Neural progenitor cell (in vitro differentiated cells): ENCODE data around the gene RGS12. TPM values are rescaled to one million over a fixed set of nuclear protein-coding genes. Genes with fewer than 3 reads are reported as not detected.

Source experiments
- DNase-seq: peaks from one replicate; pipeline ENCODE4 v3.0.0-alpha.2; 2016; ENCODE audit warnings: low spot score
- H2AFZ ChIP-seq: fragments of 200-600 bp; sonication (generic); replicated peaks from 2 replicates; pipeline ENCODE4 v1.6.1; 2016; ENCODE audit warnings: antibody characterized with exemption
- H3F3A ChIP-seq: fragments of 200-600 bp; sonication (generic); 2 replicates; pipeline ENCODE4 v1.6.1; 2016; ENCODE audit warnings: antibody characterized with exemption, low read depth
- H3K27ac ChIP-seq: fragments of 200-600 bp; sonication (generic); 2 replicates; pipeline ENCODE4 v1.5.1; 2016; ENCODE audit warnings: mild to moderate bottlenecking
- H3K27me3 ChIP-seq: fragments of 200-600 bp; sonication (generic); 2 replicates; pipeline ENCODE4 v1.6.1; 2016; ENCODE audit warnings: mild to moderate bottlenecking, moderate library complexity
- H3K36me3 ChIP-seq: fragments of 200-600 bp; sonication (generic); 2 replicates; pipeline ENCODE4 v1.5.1; 2016
- H3K4me1 ChIP-seq: fragments of 200-600 bp; sonication (generic); 2 replicates; pipeline ENCODE4 v1.6.1; 2016; ENCODE audit warnings: mixed run types
- H3K4me2 ChIP-seq: fragments of 200-600 bp; sonication (generic); 2 replicates; pipeline ENCODE4 v1.6.1; 2016
- H3K4me3 ChIP-seq: fragments of 200-600 bp; sonication (generic); 2 replicates; pipeline ENCODE4 v1.5.1; 2016
- H3K79me2 ChIP-seq: fragments of 200-600 bp; sonication (generic); 2 replicates; pipeline ENCODE4 v1.6.1; 2016; ENCODE audit warnings: low read depth
- H3K9ac ChIP-seq: fragments of 200-600 bp; sonication (generic); 2 replicates; pipeline ENCODE4 v1.6.1; 2016
- H3K9me3 ChIP-seq: fragments of 200-600 bp; sonication (generic); 2 replicates; pipeline ENCODE4 v1.5.1; 2016; ENCODE audit warnings: low read depth
- H4K20me1 ChIP-seq: fragments of 200-600 bp; sonication (generic); 2 replicates; pipeline ENCODE4 v1.6.1; 2016; ENCODE audit warnings: low read depth
- H3K27ac Mint-ChIP-seq: 3 replicates; pipeline ENCODE4 v1.8.0; 2021; ENCODE audit warnings: mixed read lengths
- H3K27me3 Mint-ChIP-seq: 2 replicates; pipeline ENCODE4 v1.8.0; 2022; ENCODE audit warnings: low read depth, mild to moderate bottlenecking, inconsistent platforms, moderate library complexity, mixed read lengths; ENCODE audit not compliant: insufficient read depth
- H3K36me3 Mint-ChIP-seq: 3 replicates; pipeline ENCODE4 v1.8.0; 2021; ENCODE audit warnings: mixed read lengths
- H3K4me1 Mint-ChIP-seq: 3 replicates; pipeline ENCODE4 v1.8.0; 2021; ENCODE audit warnings: mixed read lengths
- H3K4me3 Mint-ChIP-seq: 3 replicates; pipeline ENCODE4 v1.8.0; 2021; ENCODE audit warnings: mild to moderate bottlenecking, moderate library complexity, mixed read lengths
- H3K9me3 Mint-ChIP-seq: 3 replicates; pipeline ENCODE4 v1.8.0; 2020; ENCODE audit warnings: mixed read lengths
- CTCF ChIP-seq: fragments of 200-600 bp; sonication (generic); IDR thresholded peaks from 2 replicates; pipeline ENCODE4 v1.5.1; 2017; ENCODE audit warnings: antibody characterized with exemption, mild to moderate bottlenecking
- EZH2 ChIP-seq: fragments of 200-600 bp; sonication (generic); IDR thresholded peaks from 2 replicates; pipeline ENCODE4 v1.6.1; 2017; ENCODE audit warnings: antibody characterized with exemption, mild to moderate bottlenecking, moderate library complexity
- EZH2phosphoT487 ChIP-seq: fragments of 200-600 bp; sonication (generic); IDR thresholded peaks from 2 replicates; pipeline ENCODE4 v1.6.1; 2017; ENCODE audit warnings: antibody characterized with exemption
- total RNA-seq: library from RNA; depleted of rRNA; stranded (reverse); fragments of >200 nt; gene quantifications from 2 replicates; pipeline ENCODE4 v1.2.3, GENCODE V29; 2015; ENCODE audit warnings: low replicate concordance

The RGS12 gene
- total RNA-seq, 1 donor from 2014 or later: 36.6 TPM

GRCh38 chr4:3314706-3315260, 22.0 kb downstream of the RGS12 start:
- no peak for TF ChIP-seq CTCF
- no peak for TF ChIP-seq EZH2
- no peak for TF ChIP-seq EZH2phosphoT487
- no peaks in the 10 kb centered on the region for H3K36me3 ChIP-seq
- H3K9ac ChIP-seq: no peak overlapping the region
- DNase-seq: no peak
- Mint-ChIP-seq H3K4me1 (peaks cover 15% of the 10 kb centered on the region), H3K27me3 (peaks cover 10% of the 10 kb centered on the region), H3K27ac (no peak overlapping the region), H3K9me3 (no peaks in the 10 kb centered on the region), H3K36me3 (peaks cover 28% of the 10 kb centered on the region), H3K4me3 (no peak overlapping the region)
- no peak overlapping the region for H2AFZ ChIP-seq
- H3F3A ChIP-seq: no peaks in the 10 kb centered on the region
- H3K4me2 ChIP-seq: no peak overlapping the region
- peaks cover 12% of the 10 kb centered on the region for H4K20me1 ChIP-seq
- H3K4me1 ChIP-seq: no peaks in the 10 kb centered on the region
- no peaks in the 10 kb centered on the region for H3K27me3 ChIP-seq
- no peaks in the 10 kb centered on the region for H3K9me3 ChIP-seq
- H3K4me3 ChIP-seq: no peak overlapping the region
- H3K79me2 ChIP-seq: peaks cover 45% of the 10 kb centered on the region
- no peak overlapping the region for H3K27ac ChIP-seq

GRCh38 chr4:3315566-3315965, 22.7 kb downstream of the RGS12 start:
- DNase-seq: no peak
- H3K27me3 ChIP-seq: no peaks in the 10 kb centered on the region
- H3K27ac Mint-ChIP-seq: no peak overlapping the region
- H3K9me3 ChIP-seq: no peaks in the 10 kb centered on the region
- H4K20me1 ChIP-seq: peaks cover 7% of the 10 kb centered on the region
- H3K9ac ChIP-seq: no peak overlapping the region
- H3K36me3 Mint-ChIP-seq: peaks cover 28% of the 10 kb centered on the region
- TF ChIP-seq EZH2 (no peak), CTCF (no peak), EZH2phosphoT487 (no peak)
- H3K4me3 Mint-ChIP-seq: no peak overlapping the region
- H3K4me1 Mint-ChIP-seq: peaks cover 23% of the 10 kb centered on the region
- H3K27me3 Mint-ChIP-seq: peaks cover 10% of the 10 kb centered on the region
- peaks cover under 1% of the 10 kb centered on the region for H3K4me1 ChIP-seq
- no peak overlapping the region for H3K4me2 ChIP-seq
- H2AFZ ChIP-seq: no peak overlapping the region
- H3F3A ChIP-seq: no peaks in the 10 kb centered on the region
- H3K9me3 Mint-ChIP-seq: no peaks in the 10 kb centered on the region
- H3K4me3 ChIP-seq: no peak overlapping the region
- H3K27ac ChIP-seq: no peak overlapping the region
- peaks cover 45% of the 10 kb centered on the region for H3K79me2 ChIP-seq
- no peaks in the 10 kb centered on the region for H3K36me3 ChIP-seq

- Mint-ChIP-seq H3K4me3 (no peak overlapping the region), H3K36me3 (peaks cover 26% of the 10 kb centered on the region), H3K9me3 (no peaks in the 10 kb centered on the region), H3K27ac (no peak overlapping the region), H3K4me1 (peaks cover 25% of the 10 kb centered on the region), H3K27me3 (peaks cover 7% of the 10 kb centered on the region)
- Histone ChIP-seq H2AFZ (no peak overlapping the region), H3K79me2 (peaks cover 41% of the 10 kb centered on the region), H3K9ac (no peak overlapping the region), H3K4me1 (peaks cover 6% of the 10 kb centered on the region), H3K27ac (no peak overlapping the region), H3K36me3 (no peaks in the 10 kb centered on the region), H3K9me3 (no peaks in the 10 kb centered on the region), H4K20me1 (peaks cover 6% of the 10 kb centered on the region), H3K4me2 (no peak overlapping the region), H3K4me3 (no peak overlapping the region), H3F3A (peaks cover under 1% of the 10 kb centered on the region), H3K27me3 (no peaks in the 10 kb centered on the region)
- no peak for DNase-seq
- TF ChIP-seq CTCF (no peak), EZH2 (no peak), EZH2phosphoT487 (no peak)
Observed at GRCh38 chr4:3316146-3316545, 23.3 kb downstream of the RGS12 start.
